Measurements from ENCODE around the gene ADAM12.

- TF ChIP-seq SUZ12 (IDR thresholded peaks at IDR 0.05; ENCODE audit: extremely low read depth, insufficient read depth, insufficient read length) (no peak), ZNF274 (IDR thresholded peaks at IDR 0.05; ENCODE audit: low read depth, low read length) (no peak), YY1 (IDR thresholded peaks at IDR 0.05; ENCODE audit: insufficient read depth, insufficient read length) (no peak)
Observed at GRCh38 chr10:126092366-126093215, 295.7 kb downstream of the ADAM12 start.

All from NT2/D1 (cell line).